HepG2 (cell line): ENCODE measurements around the gene EEF1AKMT1. TPM values are rescaled to one million over a fixed set of nuclear protein-coding genes. Genes with fewer than 3 reads are reported as not detected.

Experiments
- ATAC-seq: fragments of 200-7000 bp; cut with Tn5 transposase; 3 replicates; pipeline ENCODE4 v1.9.1; 2020; ENCODE audit warnings: mild to moderate bottlenecking, moderate library complexity
- BruUV-seq: library from RNA; stranded (reverse); fragments of 400-500 nt; replicated peaks from 2 replicates; lab custom pipeline; 2021; lab: Mats Ljungman, UMichigan
- CTCF ChIA-PET: fragments of 300-600 bp; formaldehyde crosslinking; extraction: SDS; loops from one replicate; lab custom pipeline; 2021; ENCODE audit warnings: low total read pairs, inconsistent platforms, low intra/inter-chr PET ratio; lab: Yijun Ruan, JAX
- POLR2A ChIA-PET: fragments of 350-600 bp; sonication (Branson Sonifier 250); formaldehyde crosslinking; loops from one replicate; lab custom pipeline; 2020; ENCODE audit warnings: antibody characterized with exemption, inconsistent platforms; lab: Yijun Ruan, JAX
- DNase-seq: peaks from one replicate; pipeline ENCODE4 v3.0.0-alpha.2; 2015; ENCODE audit warnings: low spot score
- FAIRE-seq: peaks from 3 replicates; lab custom pipeline; 2011; peaks lifted over from hg19 to GRCh38; lab: Jason Lieb, UNC
- H2AFZ ChIP-seq: one replicate; pipeline ENCODE4 v1.6.1; 2011; ENCODE audit warnings: low read length, inconsistent platforms
- H3K27ac ChIP-seq: fragments of 300-600 bp; 3 replicates; pipeline ENCODE4 v1.8.0; 2011; ENCODE audit warnings: mixed run types, mild to moderate bottlenecking, mixed read lengths, low read length, inconsistent platforms; ENCODE audit not compliant: insufficient read depth; ENCODE audit errors: extremely low read length
- H3K27me3 ChIP-seq, 2 experiments: fragments of 200-600 bp in 1 of 2; 2 replicates in 1 of 2; 3 replicates in 1 of 2; pipeline versions ENCODE4 v1.6.0 to v1.8.0; 2011; ENCODE audit warnings: low read length in 2 of 2, mild to moderate bottlenecking in 2 of 2, moderate library complexity in 2 of 2, inconsistent platforms in 1 of 2; ENCODE audit not compliant: insufficient read depth in 2 of 2, control insufficient read depth in 1 of 2
- H3K36me3 ChIP-seq, 2 experiments: fragments of 200-600 bp in 1 of 2; replicated peaks in 1 of 2; 2 replicates in 1 of 2; 3 replicates in 1 of 2; pipeline versions ENCODE4 v1.5.1 to v1.8.0; 2011; ENCODE audit warnings: low read length in 2 of 2, inconsistent platforms in 1 of 2; ENCODE audit not compliant: insufficient read depth in 2 of 2, control insufficient read depth in 1 of 2
- H3K4me1 ChIP-seq: 2 replicates; pipeline ENCODE4 v1.5.1; 2012; ENCODE audit warnings: low read length, inconsistent platforms; ENCODE audit not compliant: insufficient read depth
- H3K4me2 ChIP-seq: 2 replicates; pipeline ENCODE4 v1.6.0; 2011; ENCODE audit warnings: low read depth, low read length, inconsistent platforms
- H3K4me3 ChIP-seq, 3 experiments: fragments of 200-600 bp in 1 of 3; sonication (generic), shearing (Covaris generic) in 1 of 3; replicated peaks in 1 of 3; 2 replicates each; pipeline ENCODE4 v1.5.1; 2011 to 2016; ENCODE audit warnings: low read length in 3 of 3, inconsistent platforms in 2 of 3, low read depth in 2 of 3, mild to moderate bottlenecking in 2 of 3, control low read depth in 1 of 3, mixed read lengths in 1 of 3; ENCODE audit not compliant: insufficient read depth in 1 of 3
- H3K79me2 ChIP-seq: one replicate; pipeline ENCODE4 v1.6.1; 2011; ENCODE audit warnings: low read length, inconsistent platforms; ENCODE audit not compliant: insufficient read depth
- H3K9ac ChIP-seq: 2 replicates; pipeline ENCODE4 v1.6.0; 2011; ENCODE audit warnings: mild to moderate bottlenecking, low read depth, low read length, inconsistent platforms; ENCODE audit not compliant: insufficient read depth
- H3K9me3 ChIP-seq: 2 replicates; pipeline ENCODE4 v1.5.1; 2012; ENCODE audit warnings: mild to moderate bottlenecking, low read length
- H4K20me1 ChIP-seq: 2 replicates; pipeline ENCODE4 v1.6.0; 2011; ENCODE audit warnings: inconsistent platforms, mild to moderate bottlenecking, low read length, moderate library complexity; ENCODE audit not compliant: insufficient read depth
- GABPB1 ChIP-seq: IDR thresholded peaks from 2 replicates; pipeline ENCODE4 v1.6.1; 2016; ENCODE audit warnings: mild to moderate bottlenecking, missing genetic modification reagents, moderate library complexity, missing compliant biosample characterization
- HHEX ChIP-seq: IDR thresholded peaks from 2 replicates; pipeline ENCODE4 v1.6.1; 2016; ENCODE audit warnings: control low read depth
- KLF12 ChIP-seq: sonication (generic); formaldehyde crosslinking; IDR thresholded peaks from 2 replicates; pipeline ENCODE4 v1.4.0; 2020; ENCODE audit warnings: missing genetic modification reagents, borderline replicate concordance
- MLLT10 ChIP-seq: sonication (generic); formaldehyde crosslinking; IDR thresholded peaks from 2 replicates; pipeline ENCODE4 v1.4.0; 2020; ENCODE audit warnings: missing genetic modification reagents
- NFRKB ChIP-seq: fragments of 450-650 bp; IDR thresholded peaks from 2 replicates; pipeline ENCODE4 v1.6.1; 2017
- PHF21A ChIP-seq: sonication (generic); formaldehyde crosslinking; IDR thresholded peaks from 2 replicates; pipeline ENCODE4 v1.5.0; 2020; ENCODE audit warnings: mild to moderate bottlenecking, missing genetic modification reagents
- POGZ ChIP-seq: sonication (generic); formaldehyde crosslinking; IDR thresholded peaks from 2 replicates; pipeline ENCODE4 v1.4.0; 2020; ENCODE audit warnings: mild to moderate bottlenecking, missing genetic modification reagents
- POLR2AphosphoS5 ChIP-seq: IDR thresholded peaks from 2 replicates; pipeline ENCODE4 v1.6.1; 2012; ENCODE audit warnings: low read depth, low read length
- RBAK ChIP-seq: sonication (generic); formaldehyde crosslinking; IDR thresholded peaks from 2 replicates; pipeline ENCODE4 v1.5.1; 2020; ENCODE audit warnings: mild to moderate bottlenecking, missing genetic modification reagents
- SCMH1 ChIP-seq: sonication (generic); formaldehyde crosslinking; IDR thresholded peaks from 2 replicates; pipeline ENCODE4 v1.9.0; 2021; ENCODE audit warnings: missing genetic modification reagents, mild to moderate bottlenecking, borderline replicate concordance
- THAP11 ChIP-seq: IDR thresholded peaks from 2 replicates; pipeline ENCODE4 v1.6.1; 2016; ENCODE audit warnings: missing biosample characterization, missing genetic modification reagents
- YEATS2 ChIP-seq: sonication (generic); formaldehyde crosslinking; IDR thresholded peaks from 2 replicates; pipeline ENCODE4 v1.4.0; 2020; ENCODE audit warnings: missing genetic modification reagents, borderline replicate concordance
- ZNF101 ChIP-seq: sonication (generic); formaldehyde crosslinking; IDR thresholded peaks from 2 replicates; pipeline ENCODE4 v1.4.0; 2020; ENCODE audit warnings: mild to moderate bottlenecking, low read depth, missing genetic modification reagents, borderline replicate concordance
- ZNF260 ChIP-seq: sonication (generic); formaldehyde crosslinking; IDR thresholded peaks from 2 replicates; pipeline ENCODE4 v1.4.0; 2020; ENCODE audit warnings: missing genetic modification reagents, low read depth, mild to moderate bottlenecking, borderline replicate concordance
- ZNF446 ChIP-seq: sonication (generic); formaldehyde crosslinking; IDR thresholded peaks from 2 replicates; pipeline ENCODE4 v1.5.0; 2020; ENCODE audit warnings: mild to moderate bottlenecking, missing genetic modification reagents
- ZNF724P ChIP-seq: sonication (generic); formaldehyde crosslinking; IDR thresholded peaks from 2 replicates; pipeline ENCODE4 v1.8.0; 2022; ENCODE audit warnings: missing genetic modification reagents, borderline replicate concordance
- ZNF747 ChIP-seq: sonication (generic); formaldehyde crosslinking; IDR thresholded peaks from 2 replicates; pipeline ENCODE4 v1.8.1; 2023; ENCODE audit warnings: missing genetic modification reagents, mild to moderate bottlenecking, borderline replicate concordance
- ZNF772 ChIP-seq: sonication (generic); formaldehyde crosslinking; IDR thresholded peaks from 2 replicates; pipeline ENCODE4 v1.5.0; 2020; ENCODE audit warnings: mild to moderate bottlenecking, missing genetic modification reagents
- ZNF850 ChIP-seq: sonication (generic); formaldehyde crosslinking; conservative IDR thresholded peaks from 2 replicates; pipeline ENCODE4 v1.9.0; 2021; ENCODE audit warnings: mild to moderate bottlenecking, missing genetic modification reagents
- WGBS: methylation state at CpG from one replicate; pipeline ENCODE4 v1.1.6; 2017; ENCODE audit warnings: low lambda C conversion rate; 5-methylcytosine and 5-hydroxymethylcytosine counted together
- in situ Hi-C: cut with HindIII; loops from 2 replicates; pipeline ENCODE4 v1.10.0; 2017; ENCODE audit warnings: low pct_unique_long_range_greater_than_20kb; ENCODE audit not compliant: extremely low pct_ligation_motif_present
- intact Hi-C: fragments of 100-400 bp; cut with micrococcal nuclease; formaldehyde crosslinking; loops from one replicate; pipeline ENCODE4 v1.10.0; 2022; ENCODE audit not compliant: unreplicated experiment
- polyA plus RNA-seq, 8 experiments: library from polyadenylated mRNA; depleted of rRNA in 3 of 8; stranded (reverse) in 7 of 8; unstranded in 1 of 8; fragments of >200 nt; fragmentation: Illumina TruSeq in 4 of 8; extraction: Trizol in 4 of 8; gene quantifications; 2 replicates each; pipeline versions ENCODE4 v1.2.1 to v1.2.3, GENCODE V29; 2011 to 2016; ENCODE audit warnings: low read depth in 4 of 8, missing spikeins in 1 of 8, mixed read lengths in 1 of 8; ENCODE audit not compliant: insufficient read depth in 1 of 8
- total RNA-seq, 5 experiments: library from RNA; depleted of rRNA; stranded (reverse); fragments of >200 nt; fragmentation: Illumina TruSeq; extraction: Trizol; gene quantifications; 2 replicates each; pipeline ENCODE4 v1.2.3, GENCODE V29; 2016; ENCODE audit warnings: low read depth in 1 of 5
- TF ChIP-seq, protein P1 (sequence below): sonication (generic); formaldehyde crosslinking; IDR thresholded peaks from 2 replicates; pipeline ENCODE4 v1.5.0; 2020; ENCODE audit warnings: mild to moderate bottlenecking, missing genetic modification reagents

Gene EEF1AKMT1
- total and polyA plus RNA-seq, 2 of the 13 experiments (the other 11 are each of a cell fraction or from before 2014, with no cell fraction given) = 6.0 to 16.1 TPM

GRCh38 chr13:20815464-20815863, 41.7 kb upstream of the EEF1AKMT1 start:
- no peaks in the 10 kb centered on the region for H3K9me3 ChIP-seq
- no peak for TF ChIP-seq SCMH1 (CRISPR knock-in tag)
- TF ChIP-seq THAP11 (CRISPR knock-in tag) = no peak
- no peak for TF ChIP-seq ZNF747
- TF ChIP-seq MLLT10 (CRISPR knock-in tag) = no peak
- TF ChIP-seq KLF12 (CRISPR knock-in tag) = no peak
- TF ChIP-seq ZNF260 = no peak
- no peak for TF ChIP-seq HHEX
- TF ChIP-seq ZNF850 (CRISPR knock-in tag) = no peak
- no peak for TF ChIP-seq ZNF446 (CRISPR knock-in tag)
- CTCF ChIA-PET = no interaction called here
- no peaks in the 10 kb centered on the region for H3K79me2 ChIP-seq
- BruUV-seq = no TSS peak
- FAIRE-seq (no peak), DNase-seq (no peak), ATAC-seq (no peak)
- WGBS = 94% methylated on average over 1 of the region's 1 CpG
- H3K36me3 ChIP-seq = peaks cover 3 to 38% of the 10 kb centered on the region in 2 experiments; a peak in 2 of 5 replicates
- H2AFZ ChIP-seq = no peak overlapping the region
- no peaks in the 10 kb centered on the region for H3K4me1 ChIP-seq
- H3K27ac ChIP-seq = no peak overlapping the region
- intact Hi-C loops (no loop called here), in situ Hi-C loops (no loop called here)
- H4K20me1 ChIP-seq = no peaks in the 10 kb centered on the region
- H3K4me3 ChIP-seq = no peak overlapping the region
- H3K27me3 ChIP-seq = no peaks in the 10 kb centered on the region
- no peak overlapping the region for H3K9ac ChIP-seq
- H3K4me2 ChIP-seq = no peak overlapping the region
- POLR2A ChIA-PET = no interaction called here

- ATAC-seq (no peak), DNase-seq (no peak), FAIRE-seq (no peak)
- H3K4me2 ChIP-seq = no peak overlapping the region
- POLR2A ChIA-PET = no interaction called here
- no peaks in the 10 kb centered on the region for H3K9me3 ChIP-seq
- intact Hi-C loops (no loop called here), in situ Hi-C loops (no loop called here)
- H2AFZ ChIP-seq = no peak overlapping the region
- no peaks in the 10 kb centered on the region for H3K79me2 ChIP-seq
- 78% methylated on average over 5 of the region's 5 CpGs for WGBS
- BruUV-seq = no TSS peak
- no peaks in the 10 kb centered on the region for H4K20me1 ChIP-seq
- no peak overlapping the region for H3K9ac ChIP-seq
- no peak overlapping the region for H3K27ac ChIP-seq
- CTCF ChIA-PET = no interaction called here
- no peaks in the 10 kb centered on the region for H3K27me3 ChIP-seq
- H3K4me1 ChIP-seq = no peaks in the 10 kb centered on the region
- peaks cover 4 to 37% of the 10 kb centered on the region in 2 experiments; a peak in 3 of 5 replicates for H3K36me3 ChIP-seq
- H3K4me3 ChIP-seq = no peak overlapping the region
- TF ChIP-seq POLR2AphosphoS5 (no peak), PHF21A (CRISPR knock-in tag) (no peak), GABPB1 (CRISPR knock-in tag) (no peak), ZNF101 (CRISPR knock-in tag) (no peak), RBAK (no peak), YEATS2 (CRISPR knock-in tag) (no peak), ZNF772 (CRISPR knock-in tag) (no peak), ZNF724P (CRISPR knock-in tag) (no peak), NFRKB (no peak), POGZ (CRISPR knock-in tag) (no peak)
- TF ChIP-seq, protein P1, sequence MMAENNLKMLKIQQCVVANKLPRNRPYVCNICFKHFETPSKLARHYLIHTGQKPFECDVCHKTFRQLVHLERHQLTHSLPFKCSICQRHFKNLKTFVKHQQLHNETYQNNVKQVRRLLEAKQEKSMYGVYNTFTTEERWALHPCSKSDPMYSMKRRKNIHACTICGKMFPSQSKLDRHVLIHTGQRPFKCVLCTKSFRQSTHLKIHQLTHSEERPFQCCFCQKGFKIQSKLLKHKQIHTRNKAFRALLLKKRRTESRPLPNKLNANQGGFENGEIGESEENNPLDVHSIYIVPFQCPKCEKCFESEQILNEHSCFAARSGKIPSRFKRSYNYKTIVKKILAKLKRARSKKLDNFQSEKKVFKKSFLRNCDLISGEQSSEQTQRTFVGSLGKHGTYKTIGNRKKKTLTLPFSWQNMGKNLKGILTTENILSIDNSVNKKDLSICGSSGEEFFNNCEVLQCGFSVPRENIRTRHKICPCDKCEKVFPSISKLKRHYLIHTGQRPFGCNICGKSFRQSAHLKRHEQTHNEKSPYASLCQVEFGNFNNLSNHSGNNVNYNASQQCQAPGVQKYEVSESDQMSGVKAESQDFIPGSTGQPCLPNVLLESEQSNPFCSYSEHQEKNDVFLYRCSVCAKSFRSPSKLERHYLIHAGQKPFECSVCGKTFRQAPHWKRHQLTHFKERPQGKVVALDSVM = no peak
These were observed 40.6 kb upstream of the EEF1AKMT1 start for GRCh38 chr13:20814224-20814910.
